Psoas muscle (tissue), 8 donors: Measurements from ENCODE around the gene HNRNPL. TPM values are rescaled to one million over a fixed set of nuclear protein-coding genes. Genes with fewer than 3 reads are reported as not detected.

Source experiments
- ATAC-seq, 4 donors: fragments of 200-7000 bp; cut with Tn5 transposase; one replicate each; pipeline ENCODE4 v1.9.1; 2020; ENCODE audit warnings: moderate library complexity in 3 of 4, mild to moderate bottlenecking in 2 of 4
- DNase-seq, 2 donors: peaks; one replicate each; pipeline ENCODE4 v3.0.0-alpha.2; 2020
- H3K27ac ChIP-seq: fragments of 200-600 bp; one replicate; pipeline ENCODE4 v1.8.0; 2022
- H3K27me3 ChIP-seq, 3 donors: fragments of 200-600 bp in 1 of 3; one replicate each; pipeline versions ENCODE4 v1.6.1 to v1.8.0; 2013 to 2022; ENCODE audit warnings: low read length in 2 of 3, mild to moderate bottlenecking in 2 of 3, moderate library complexity in 1 of 3; ENCODE audit not compliant: insufficient read depth in 3 of 3
- H3K36me3 ChIP-seq, 2 donors: fragments of 200-600 bp in 1 of 2; one replicate each; pipeline versions ENCODE4 v1.6.1 to v1.8.0; 2013 to 2022; ENCODE audit warnings: low read depth in 1 of 2, mild to moderate bottlenecking in 1 of 2, moderate library complexity in 1 of 2; ENCODE audit not compliant: insufficient read depth in 1 of 2
- H3K4me1 ChIP-seq: fragments of 200-600 bp; one replicate; pipeline ENCODE4 v1.8.0; 2022
- H3K4me3 ChIP-seq: fragments of 200-600 bp; one replicate; pipeline ENCODE4 v1.8.0; 2022; ENCODE audit warnings: mild to moderate bottlenecking
- H3K9me3 ChIP-seq: fragments of 200-600 bp; one replicate; pipeline ENCODE4 v1.8.0; 2022
- CTCF ChIP-seq: fragments of 200-600 bp; IDR thresholded peaks from one replicate; pipeline ENCODE4 v1.8.0; 2022; ENCODE audit warnings: antibody characterized with exemption
- WGBS, 3 donors: extraction: QIAGEN DNeasy Blood & Tissue Kit; methylation state at CpG; one replicate each; pipeline versions ENCODE4 v1.1.6 to v1.1.7; 2013; 5-methylcytosine and 5-hydroxymethylcytosine counted together
- intact Hi-C, 2 donors: fragments of 100-400 bp; cut with DNase I; formaldehyde crosslinking; loops; one replicate each; pipeline versions ENCODE4 v1.11.0 to v1.14.2; 2022
- polyA plus RNA-seq, 3 donors: library from polyadenylated mRNA; stranded (reverse); fragments of 200-250 nt; gene quantifications; one replicate each; pipeline ENCODE4 v1.2.3, GENCODE V29; 2013
- total RNA-seq, 4 donors: library from RNA; stranded (reverse); fragmentation: NEBNext Ultra II Directional in 2 of 4; extraction: Animal tissue kit (Norgen Biotek cat#: 25700) in 2 of 4; gene quantifications; one replicate each; pipeline versions ENCODE4 v1.2.1 to v1.2.4, GENCODE V29; 2021 to 2023
- donor health status: healthy with polysubstance abuse.
- donor health status: DM: no; HTN: no; CAD: no; lungs with moderate emphysema.
- donor health status: Bipolar disorder and iron deficiency.
- donor health status: healthy.
- donor health status: DM: yes; HTN: yes; CAD: no.
- donor health status: DM: no; HTN: no; CAD: no.
- donor health status: DM: no; HTN: no; CAD: no.
- donor health status: DM: yes; HTN: yes; CAD: no.

The HNRNPL gene
- total and polyA plus RNA-seq, 7 donors, result 109 to 229 (median 191) TPM

- Histone ChIP-seq H3K36me3 (peaks cover 16 to 59% of the 10 kb centered on the region in 2 donors), H3K4me1 (peaks cover 73% of the 10 kb centered on the region), H3K27me3 (no peaks in the 10 kb centered on the region), H3K4me3 (no peak overlapping the region), H3K9me3 (no peaks in the 10 kb centered on the region), H3K27ac (peak overlapping the region; percentile 99)
- TF ChIP-seq CTCF, result no peak
- WGBS, 3 donors, result 59 to 73% (median 64%) methylated on average over 8 of the region's 8 CpGs
- ATAC-seq, result no peak
- intact Hi-C loops, result loop anchor here in 1 of 2 donors (10.0 kb wide), 1 partner anchor 192 kb away; the partner anchor contains the start of gene ACTN4
- no peak for DNase-seq
These were observed 13.4 kb downstream of the HNRNPL start for GRCh38 chr19:38836159-38836982.

GRCh38 chr19:38834590-38834989 lies 15.2 kb downstream of the HNRNPL start:
- WGBS, 3 donors, result 95 to 96% (median 96%) methylated on average over 6 of the region's 6 CpGs
- Histone ChIP-seq H3K4me3 (no peak overlapping the region), H3K27ac (peak overlapping the region; percentile 99), H3K27me3 (no peaks in the 10 kb centered on the region), H3K9me3 (no peaks in the 10 kb centered on the region), H3K4me1 (peaks cover 71% of the 10 kb centered on the region), H3K36me3 (peaks cover 12 to 53% of the 10 kb centered on the region in 2 donors)
- intact Hi-C loops, result loop anchor here (5.0 to 10.0 kb wide), 2 partner anchors 187 to 190 kb away; partner anchors contain the start of gene ACTN4 (in 2 of the 2)
- TF ChIP-seq CTCF, result no peak
- DNase-seq, result no peak
- ATAC-seq, result no peak

- no peak for ATAC-seq
- no peak overlapping the region for H3K4me3 ChIP-seq
- no peaks in the 10 kb centered on the region for H3K27me3 ChIP-seq
- peak overlapping the region; percentile 99 for H3K27ac ChIP-seq
- no peak for TF ChIP-seq CTCF
- H3K4me1 ChIP-seq, result peaks cover 66% of the 10 kb centered on the region
- intact Hi-C loops, result loop anchor here (5.0 to 10.0 kb wide), 2 partner anchors 187 to 189 kb away; partner anchors contain the start of gene ACTN4 (in 2 of the 2)
- no peak for DNase-seq
- peaks cover 8 to 53% of the 10 kb centered on the region in 2 donors for H3K36me3 ChIP-seq
- 91 to 93% (median 93%) methylated on average over 4 of the region's 4 CpGs for WGBS, 3 donors
- H3K9me3 ChIP-seq, result no peaks in the 10 kb centered on the region
These were observed 15.7 kb downstream of the HNRNPL start for GRCh38 chr19:38834104-38834490.

GRCh38 chr19:38833092-38833425 lies 16.7 kb downstream of the HNRNPL start:
- Histone ChIP-seq H3K4me1 (peaks cover 56% of the 10 kb centered on the region), H3K27ac (peak overlapping the region; percentile 99), H3K36me3 (peaks cover 0 to 53% of the 10 kb centered on the region in 2 donors), H3K4me3 (no peak overlapping the region), H3K27me3 (no peaks in the 10 kb centered on the region), H3K9me3 (no peaks in the 10 kb centered on the region)
- 94 to 98% (median 95%) methylated on average over 7 of the region's 7 CpGs for WGBS, 3 donors
- TF ChIP-seq CTCF, result no peak
- intact Hi-C loops, result loop anchor here (5.0 to 10.0 kb wide), 2 partner anchors 186 to 188 kb away; partner anchors contain the start of gene ACTN4 (in 2 of the 2)
- DNase-seq, result no peak
- no peak for ATAC-seq
